CD4-positive, alpha-beta T cell (primary cell): ENCODE data around the gene LSAMP. TPM values are rescaled to one million over a fixed set of nuclear protein-coding genes. Genes with fewer than 3 reads are reported as not detected.

Experiments used
- ATAC-seq: fragments of 200-7000 bp; cut with Tn5 transposase; one replicate; pipeline ENCODE4 v1.10.0; 2022; ENCODE audit warnings: mild to moderate bottlenecking; ENCODE audit not compliant: poor library complexity
- CTCF ChIA-PET: fragments of 350-600 bp; sonication (Branson Sonifier 250); formaldehyde crosslinking; loops from one replicate; lab custom pipeline; 2021; ENCODE audit warnings: antibody characterized with exemption, inconsistent platforms; lab: Charles Lee
- POLR2A ChIA-PET: fragments of 350-600 bp; sonication (Branson Sonifier 250); formaldehyde crosslinking; loops from one replicate; lab custom pipeline; 2021; ENCODE audit warnings: antibody characterized with exemption, inconsistent platforms; lab: Charles Lee
- DNase-seq, 14 experiments: peaks; one replicate each; pipeline ENCODE4 v3.0.0-alpha.2; 2013 to 2020; ENCODE audit warnings: mixed read lengths in 2 of 14
- H3K27ac ChIP-seq, 2 donors: one replicate each; pipeline versions ENCODE4 v1.5.1 to v1.7.0; 2013; ENCODE audit warnings: low read length in 2 of 2, low read depth in 1 of 2, mild to moderate bottlenecking in 1 of 2
- H3K27me3 ChIP-seq, 2 experiments: 1 replicate in 1 of 2; 2 replicates in 1 of 2; pipeline versions ENCODE4 v1.6.1 to v1.7.0; 2013; ENCODE audit warnings: low read length in 2 of 2, control low read depth in 1 of 2, mild to moderate bottlenecking in 1 of 2, moderate library complexity in 1 of 2; ENCODE audit not compliant: insufficient read depth in 2 of 2, control insufficient read depth in 1 of 2
- H3K36me3 ChIP-seq: one replicate; pipeline ENCODE4 v1.6.1; 2013; ENCODE audit warnings: low read length, control low read depth; ENCODE audit not compliant: insufficient read depth
- H3K4me1 ChIP-seq: one replicate; pipeline ENCODE4 v1.6.1; 2013; ENCODE audit warnings: low read length, control low read depth; ENCODE audit not compliant: insufficient read depth
- H3K4me3 ChIP-seq: one replicate; pipeline ENCODE4 v1.5.1; 2013; ENCODE audit warnings: mild to moderate bottlenecking, low read length, moderate library complexity
- H3K9me3 ChIP-seq, 2 experiments: 1 replicate in 1 of 2; 2 replicates in 1 of 2; pipeline versions ENCODE4 v1.6.1 to v1.7.0; 2013; ENCODE audit warnings: low read length in 2 of 2, mild to moderate bottlenecking in 2 of 2, control low read depth in 1 of 2, moderate library complexity in 1 of 2; ENCODE audit not compliant: control insufficient read depth in 1 of 2, insufficient read depth in 1 of 2
- H3K27ac Mint-ChIP-seq: one replicate; pipeline ENCODE4 v1.8.0; 2020; ENCODE audit warnings: mixed read lengths
- H3K27me3 Mint-ChIP-seq: one replicate; pipeline ENCODE4 v1.8.0; 2021; ENCODE audit warnings: mixed read lengths
- H3K36me3 Mint-ChIP-seq: one replicate; pipeline ENCODE4 v1.8.0; 2021; ENCODE audit warnings: low read depth, mixed read lengths
- H3K4me1 Mint-ChIP-seq: one replicate; pipeline ENCODE4 v1.8.0; 2021; ENCODE audit warnings: low read depth, mixed read lengths
- H3K4me3 Mint-ChIP-seq: one replicate; pipeline ENCODE4 v1.8.0; 2020; ENCODE audit warnings: mild to moderate bottlenecking, mixed read lengths
- H3K9me3 Mint-ChIP-seq: one replicate; pipeline ENCODE4 v1.8.0; 2020; ENCODE audit warnings: mixed read lengths
- intact Hi-C, 2 experiments: fragments of 100-400 bp; cut with DNase I in 1 of 2; cut with micrococcal nuclease in 1 of 2; formaldehyde crosslinking; loops; one replicate each; pipeline versions ENCODE4 v1.15.1 to v1.9.0; 2023 to 2025; cut with DNase I, micrococcal nuclease
- total RNA-seq, 174 experiments: library from RNA in 2 of 174; stranded (reverse) in 2 of 174; gene quantifications; one replicate each; pipeline ENCODE4 v1.2.3 and lab custom pipeline; 2021 to 2026
- TF ChIP-seq, protein P1 (sequence below): fragments of 200-600 bp; IDR thresholded peaks from one replicate; pipeline ENCODE4 v1.8.0; 2022; ENCODE audit warnings: antibody characterized with exemption, mild to moderate bottlenecking

LSAMP gene
- total RNA-seq, 2 experiments from 2014 or later: not detected

DNA sequence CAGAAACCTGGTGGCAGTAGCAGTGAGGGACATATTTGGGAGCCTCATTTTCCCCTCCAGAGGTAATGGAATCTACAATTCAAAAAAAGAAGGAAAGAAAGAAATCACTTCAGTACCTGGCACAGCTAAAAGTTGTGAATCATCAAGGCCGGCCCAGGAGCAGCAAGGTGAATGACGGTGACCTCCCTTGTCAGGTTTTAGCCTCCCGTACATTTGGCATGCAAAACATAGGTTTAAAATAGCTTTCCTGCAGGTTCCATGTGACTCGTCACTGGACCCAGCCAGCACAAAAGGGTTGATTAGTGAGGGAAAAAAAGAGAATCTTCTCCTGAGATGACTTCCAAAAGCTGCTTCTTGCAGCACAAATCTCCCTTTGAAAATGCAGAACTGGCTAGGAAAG is 394.2 kb downstream of the LSAMP start:
- CTCF ChIA-PET: no interaction called here

DNA sequence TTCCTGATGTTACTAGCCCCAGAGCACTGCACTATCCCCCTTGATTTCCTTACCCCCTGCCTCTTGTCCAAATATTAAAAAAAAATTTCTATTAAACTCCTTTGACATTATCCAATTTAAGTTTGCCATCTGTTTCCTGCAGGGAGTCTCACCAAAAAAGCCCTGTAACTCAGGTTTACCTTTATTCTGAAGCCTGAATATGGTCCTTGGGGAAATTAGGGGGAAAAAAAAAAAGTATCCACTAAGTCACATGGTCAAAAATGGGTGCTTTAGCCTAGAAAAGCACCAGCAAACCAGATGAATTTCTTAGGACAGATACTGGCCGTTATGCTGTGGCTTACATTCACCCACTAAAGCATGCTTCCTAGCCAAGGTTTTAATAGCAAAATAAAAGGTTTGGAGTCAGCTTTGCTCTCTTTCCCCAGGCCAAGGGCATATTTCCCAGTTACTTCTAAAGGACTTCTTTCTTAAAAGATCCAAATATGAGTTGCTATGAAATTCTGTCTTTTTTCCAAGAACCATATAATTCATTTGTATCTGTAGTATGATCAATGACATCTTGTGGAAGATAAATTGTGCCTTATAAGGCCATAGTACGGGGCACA is 394.9 kb downstream of the LSAMP start:
- no peak overlapping the region for H3K27ac Mint-ChIP-seq
- H3K4me1 Mint-ChIP-seq: no peaks in the 10 kb centered on the region
- no peak overlapping the region for H3K4me3 Mint-ChIP-seq
- no peaks in the 10 kb centered on the region for H3K27me3 Mint-ChIP-seq
- no peaks in the 10 kb centered on the region for H3K27me3 ChIP-seq
- H3K36me3 Mint-ChIP-seq: no peaks in the 10 kb centered on the region
- no peak for DNase-seq
- H3K36me3 ChIP-seq: no peaks in the 10 kb centered on the region
- TF ChIP-seq, protein P1, sequence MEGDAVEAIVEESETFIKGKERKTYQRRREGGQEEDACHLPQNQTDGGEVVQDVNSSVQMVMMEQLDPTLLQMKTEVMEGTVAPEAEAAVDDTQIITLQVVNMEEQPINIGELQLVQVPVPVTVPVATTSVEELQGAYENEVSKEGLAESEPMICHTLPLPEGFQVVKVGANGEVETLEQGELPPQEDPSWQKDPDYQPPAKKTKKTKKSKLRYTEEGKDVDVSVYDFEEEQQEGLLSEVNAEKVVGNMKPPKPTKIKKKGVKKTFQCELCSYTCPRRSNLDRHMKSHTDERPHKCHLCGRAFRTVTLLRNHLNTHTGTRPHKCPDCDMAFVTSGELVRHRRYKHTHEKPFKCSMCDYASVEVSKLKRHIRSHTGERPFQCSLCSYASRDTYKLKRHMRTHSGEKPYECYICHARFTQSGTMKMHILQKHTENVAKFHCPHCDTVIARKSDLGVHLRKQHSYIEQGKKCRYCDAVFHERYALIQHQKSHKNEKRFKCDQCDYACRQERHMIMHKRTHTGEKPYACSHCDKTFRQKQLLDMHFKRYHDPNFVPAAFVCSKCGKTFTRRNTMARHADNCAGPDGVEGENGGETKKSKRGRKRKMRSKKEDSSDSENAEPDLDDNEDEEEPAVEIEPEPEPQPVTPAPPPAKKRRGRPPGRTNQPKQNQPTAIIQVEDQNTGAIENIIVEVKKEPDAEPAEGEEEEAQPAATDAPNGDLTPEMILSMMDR: no peak
- no peaks in the 10 kb centered on the region for H3K4me1 ChIP-seq
- no peak overlapping the region for H3K27ac ChIP-seq
- no peak for ATAC-seq
- H3K9me3 Mint-ChIP-seq: no peaks in the 10 kb centered on the region
- POLR2A ChIA-PET: no interaction called here
- CTCF ChIA-PET: no interaction called here
- intact Hi-C loops: no loop called here
- H3K9me3 ChIP-seq: no peaks in the 10 kb centered on the region
- H3K4me3 ChIP-seq: no peak overlapping the region

More for the DNA sequence above, 394.2 kb downstream of the LSAMP start:
- H3K36me3 Mint-ChIP-seq: no peaks in the 10 kb centered on the region
- Histone ChIP-seq H3K9me3 (no peaks in the 10 kb centered on the region), H3K4me3 (no peak overlapping the region), H3K36me3 (no peaks in the 10 kb centered on the region), H3K27me3 (no peaks in the 10 kb centered on the region), H3K4me1 (no peaks in the 10 kb centered on the region), H3K27ac (no peak overlapping the region)
- H3K4me1 Mint-ChIP-seq: no peaks in the 10 kb centered on the region
- no peak for DNase-seq
- POLR2A ChIA-PET: no interaction called here
- no peaks in the 10 kb centered on the region for H3K9me3 Mint-ChIP-seq
- TF ChIP-seq, protein P1: no peak
- H3K27ac Mint-ChIP-seq: no peak overlapping the region
- no peak for ATAC-seq
- no peaks in the 10 kb centered on the region for H3K27me3 Mint-ChIP-seq
- intact Hi-C loops: no loop called here
- no peak overlapping the region for H3K4me3 Mint-ChIP-seq

DNA sequence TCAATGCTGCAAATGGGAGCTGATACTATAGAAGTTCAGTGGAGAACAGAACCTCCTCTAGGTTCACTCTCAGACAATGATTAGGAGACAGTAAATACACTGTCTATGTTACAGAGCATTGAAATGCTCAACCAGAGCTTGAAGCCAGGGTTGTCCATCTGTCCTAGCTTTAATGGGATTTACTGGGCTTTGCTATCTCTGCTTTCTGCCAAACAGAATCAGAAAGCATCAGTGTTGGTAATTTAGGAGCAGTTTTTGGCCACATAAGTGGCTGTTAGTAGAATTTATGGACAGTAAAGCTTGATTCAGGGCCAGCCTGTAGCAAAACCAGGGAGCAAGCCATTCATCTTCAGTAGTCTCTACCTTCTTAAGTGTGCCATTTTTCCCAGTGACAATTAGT is 396.3 kb downstream of the LSAMP start:
- H3K27ac ChIP-seq: no peak overlapping the region
- no peak for ATAC-seq

More for the DNA sequence above, 396.3 kb downstream of the LSAMP start:
- no peak for DNase-seq
- Histone ChIP-seq H3K9me3 (no peaks in the 10 kb centered on the region), H3K27me3 (no peaks in the 10 kb centered on the region), H3K4me1 (no peaks in the 10 kb centered on the region), H3K36me3 (no peaks in the 10 kb centered on the region), H3K4me3 (no peak overlapping the region)
- Mint-ChIP-seq H3K27ac (no peak overlapping the region), H3K9me3 (no peaks in the 10 kb centered on the region), H3K4me1 (no peaks in the 10 kb centered on the region), H3K4me3 (no peak overlapping the region), H3K36me3 (no peaks in the 10 kb centered on the region), H3K27me3 (no peaks in the 10 kb centered on the region)
- CTCF ChIA-PET: no interaction called here
- POLR2A ChIA-PET: no interaction called here
- TF ChIP-seq, protein P1: no peak
- intact Hi-C loops: no loop called here
